Omental fat pad (tissue), 4 donors: ENCODE data around the gene CFLAR. TPM values are rescaled to one million over a fixed set of nuclear protein-coding genes. Genes with fewer than 3 reads are reported as not detected.

ENCODE experiments used
- ATAC-seq: fragments of 150-250 bp; one replicate; pipeline ENCODE4 v1.9.1; 2016; ENCODE audit warnings: mild to moderate bottlenecking, moderate library complexity; ENCODE audit not compliant: low FRiP score
- DNase-seq: peaks from one replicate; pipeline ENCODE4 v3.0.0-alpha.2; 2019; ENCODE audit warnings: low spot score
- CTCF ChIP-seq, 3 donors: fragments of 450-650 bp; IDR thresholded peaks; one replicate each; pipeline ENCODE4 v1.5.1; 2016 to 2017; ENCODE audit warnings: antibody characterized with exemption in 3 of 3, mild to moderate bottlenecking in 3 of 3, moderate library complexity in 2 of 3
- total RNA-seq, 4 donors: library from RNA; depleted of rRNA; stranded (reverse); fragments of >200 nt; gene quantifications; one replicate each; pipeline ENCODE4 v1.1.0, GENCODE V29; 2016

CFLAR gene
- total RNA-seq, 4 donors from 2014 or later, result 204 to 455 (median 293) TPM

- no peak for ATAC-seq
- DNase-seq, result no peak
- no peak for TF ChIP-seq CTCF (IDR thresholded peaks at IDR 0.05)
Observed at GRCh38 chr2:201194097-201194496, 78.1 kb downstream of the CFLAR start.

GRCh38 chr2:201195331-201195730 is 79.4 kb downstream of the CFLAR start:
- DNase-seq, result no peak
- TF ChIP-seq CTCF (IDR thresholded peaks at IDR 0.05), result no peak
- ATAC-seq, result no peak

GRCh38 chr2:201196003-201196402 is 80.0 kb downstream of the CFLAR start:
- DNase-seq, result no peak
- TF ChIP-seq CTCF (IDR thresholded peaks at IDR 0.05), result no peak
- ATAC-seq, result no peak

DNA sequence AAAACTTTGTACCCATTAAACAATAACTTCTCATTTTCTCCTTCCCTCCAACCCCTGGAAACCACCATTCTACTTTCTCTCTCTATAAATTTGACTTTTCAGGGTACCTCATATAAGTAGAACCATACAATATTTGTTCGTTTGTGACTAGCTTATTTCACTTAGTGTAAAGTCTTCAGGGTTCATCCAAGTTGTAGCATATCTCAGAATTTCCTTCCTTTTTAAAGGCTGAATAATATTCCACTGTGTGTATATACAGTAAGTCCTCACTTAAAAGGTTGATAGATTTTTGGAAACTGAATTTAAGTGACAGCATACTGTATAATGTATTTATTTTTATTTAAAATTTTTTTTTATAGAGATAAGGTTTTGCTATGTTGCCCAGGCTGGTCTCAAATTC is 80.8 kb downstream of the CFLAR start:
- ATAC-seq (no peak), DNase-seq (no peak)
- no peak for TF ChIP-seq CTCF (IDR thresholded peaks at IDR 0.05)

DNA sequence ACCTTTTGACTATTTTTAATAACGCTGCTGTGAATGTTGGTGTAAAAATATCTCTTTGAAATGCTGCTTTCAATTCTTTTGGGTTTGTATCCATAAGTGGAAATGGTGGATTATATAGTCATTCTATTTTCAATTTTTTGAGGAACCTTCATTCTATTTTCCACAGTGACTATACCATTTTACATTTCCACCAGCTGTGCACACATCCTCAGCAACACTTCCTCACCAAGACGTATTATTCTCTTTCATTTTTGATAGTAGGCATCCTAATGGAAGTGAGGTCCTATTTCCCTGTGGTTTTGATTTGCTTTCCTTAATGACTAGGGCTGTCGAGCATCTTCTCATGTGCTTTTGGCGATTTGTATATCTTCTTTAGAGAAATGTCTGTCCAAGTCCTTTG is 81.8 kb downstream of the CFLAR start:
- no peak for DNase-seq
- no peak for ATAC-seq
- TF ChIP-seq CTCF (IDR thresholded peaks at IDR 0.05), result no peak

GRCh38 chr2:201199847-201200246 is 83.9 kb downstream of the CFLAR start:
- no peak for TF ChIP-seq CTCF (IDR thresholded peaks at IDR 0.05)
- DNase-seq (no peak), ATAC-seq (no peak)

GRCh38 chr2:201200345-201200744 is 84.4 kb downstream of the CFLAR start:
- ATAC-seq (no peak), DNase-seq (no peak)
- no peak for TF ChIP-seq CTCF (IDR thresholded peaks at IDR 0.05)
